HFFc6 (cell line): ENCODE data around the gene NOL7. TPM values are rescaled to one million over a fixed set of nuclear protein-coding genes. Genes with fewer than 3 reads are reported as not detected.

ENCODE experiments used
- DNase-seq: peaks from one replicate; pipeline ENCODE4 v3.0.0-alpha.2; 2018
- H3K27ac Mint-ChIP-seq: 2 replicates; pipeline ENCODE4 v1.8.0; 2020; ENCODE audit warnings: mild to moderate bottlenecking, mixed read lengths
- H3K27me3 Mint-ChIP-seq: 2 replicates; pipeline ENCODE4 v1.8.0; 2021; ENCODE audit warnings: mild to moderate bottlenecking, moderate library complexity, mixed read lengths; ENCODE audit not compliant: insufficient read depth
- H3K36me3 Mint-ChIP-seq: 2 replicates; pipeline ENCODE4 v1.8.0; 2021; ENCODE audit warnings: low read depth, mixed read lengths
- H3K4me1 Mint-ChIP-seq: 2 replicates; pipeline ENCODE4 v1.8.0; 2020; ENCODE audit warnings: low read depth, mixed read lengths
- H3K4me3 Mint-ChIP-seq: 2 replicates; pipeline ENCODE4 v1.8.0; 2020; ENCODE audit warnings: mild to moderate bottlenecking, moderate library complexity, mixed read lengths
- H3K9me3 Mint-ChIP-seq: 2 replicates; pipeline ENCODE4 v1.8.0; 2020; ENCODE audit warnings: mild to moderate bottlenecking, mixed read lengths
- total RNA-seq, 6 experiments: library from RNA; stranded (reverse); fragmentation: NEBNext Ultra II Directional; extraction: Animal tissue kit (Norgen Biotek cat#: 25700); gene quantifications; 2 replicates in 1 of 6; 3 replicates in 5 of 6; pipeline ENCODE4 v1.2.3, GENCODE V29; 2021
- TF ChIP-seq, protein P1 (sequence below): fragments of 200-600 bp; sonication (generic); IDR thresholded peaks from 2 replicates; pipeline ENCODE4 v1.5.0; 2021; ENCODE audit warnings: antibody characterized with exemption, mild to moderate bottlenecking

The NOL7 gene
- total RNA-seq, 6 experiments from 2014 or later: 68.4 to 89.6 (median 84.8) TPM

DNA sequence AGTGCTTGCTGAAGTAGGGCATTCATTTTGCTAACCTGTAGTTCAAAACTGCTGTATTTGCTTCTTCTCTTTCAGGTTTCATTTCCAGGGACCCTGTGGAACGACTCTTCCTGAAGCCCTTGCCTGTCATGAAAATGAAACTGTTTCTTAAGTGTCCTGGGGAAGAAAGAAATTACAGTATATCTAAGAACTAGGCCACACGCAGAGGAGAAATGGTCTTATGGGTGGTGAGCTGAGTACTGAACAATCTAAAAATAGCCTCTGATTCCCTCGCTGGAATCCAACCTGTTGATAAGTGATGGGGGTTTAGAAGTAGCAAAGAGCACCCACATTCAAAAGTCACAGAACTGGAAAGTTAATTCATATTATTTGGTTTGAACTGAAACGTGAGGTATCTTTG, 3.4 kb upstream of the NOL7 start:
- Mint-ChIP-seq H3K4me1 (peaks cover 19% of the 10 kb centered on the region), H3K27ac (0 out of 2 replicates have a peak overlapping the region, but pooled peaks have one; percentile 11), H3K9me3 (no peaks in the 10 kb centered on the region; the same call in 1 of the 2 replicates), H3K27me3 (no peaks in the 10 kb centered on the region), H3K4me3 (no peak overlapping the region), H3K36me3 (peaks cover 16% of the 10 kb centered on the region)
- TF ChIP-seq, protein P1, sequence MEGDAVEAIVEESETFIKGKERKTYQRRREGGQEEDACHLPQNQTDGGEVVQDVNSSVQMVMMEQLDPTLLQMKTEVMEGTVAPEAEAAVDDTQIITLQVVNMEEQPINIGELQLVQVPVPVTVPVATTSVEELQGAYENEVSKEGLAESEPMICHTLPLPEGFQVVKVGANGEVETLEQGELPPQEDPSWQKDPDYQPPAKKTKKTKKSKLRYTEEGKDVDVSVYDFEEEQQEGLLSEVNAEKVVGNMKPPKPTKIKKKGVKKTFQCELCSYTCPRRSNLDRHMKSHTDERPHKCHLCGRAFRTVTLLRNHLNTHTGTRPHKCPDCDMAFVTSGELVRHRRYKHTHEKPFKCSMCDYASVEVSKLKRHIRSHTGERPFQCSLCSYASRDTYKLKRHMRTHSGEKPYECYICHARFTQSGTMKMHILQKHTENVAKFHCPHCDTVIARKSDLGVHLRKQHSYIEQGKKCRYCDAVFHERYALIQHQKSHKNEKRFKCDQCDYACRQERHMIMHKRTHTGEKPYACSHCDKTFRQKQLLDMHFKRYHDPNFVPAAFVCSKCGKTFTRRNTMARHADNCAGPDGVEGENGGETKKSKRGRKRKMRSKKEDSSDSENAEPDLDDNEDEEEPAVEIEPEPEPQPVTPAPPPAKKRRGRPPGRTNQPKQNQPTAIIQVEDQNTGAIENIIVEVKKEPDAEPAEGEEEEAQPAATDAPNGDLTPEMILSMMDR: no peak
- no peak for DNase-seq

DNA sequence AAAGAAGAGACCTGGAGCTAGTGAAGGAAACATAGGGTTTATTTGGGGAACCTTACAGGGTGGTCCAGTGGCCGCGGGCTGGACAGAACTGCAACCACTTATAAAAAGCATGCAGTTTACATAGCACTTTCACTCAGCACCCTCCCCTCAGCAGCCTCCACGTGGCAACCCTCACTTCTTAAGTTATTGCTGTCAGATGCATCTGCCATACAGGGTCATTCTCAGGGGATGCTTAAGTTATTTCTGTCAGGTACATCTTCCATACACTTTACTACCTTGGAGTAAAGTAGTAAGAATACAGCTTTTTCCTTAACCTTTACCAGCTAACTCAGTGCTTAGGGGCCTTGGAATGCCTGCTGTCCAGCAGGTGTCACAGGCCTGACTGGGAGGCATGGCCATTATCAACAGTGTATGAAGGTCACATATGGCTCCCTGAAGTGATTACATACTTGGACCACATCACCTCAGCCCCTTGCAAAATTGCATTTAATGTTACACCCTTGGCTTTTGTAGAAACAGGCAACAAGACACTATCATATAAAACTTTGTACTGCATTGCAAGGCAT, 2.0 kb upstream of the NOL7 start:
- Mint-ChIP-seq H3K9me3 (no peaks in the 10 kb centered on the region; the same call in 1 of the 2 replicates), H3K4me3 (peak overlapping the region; percentile 37; the same call in 1 of the 2 replicates)

DNA sequence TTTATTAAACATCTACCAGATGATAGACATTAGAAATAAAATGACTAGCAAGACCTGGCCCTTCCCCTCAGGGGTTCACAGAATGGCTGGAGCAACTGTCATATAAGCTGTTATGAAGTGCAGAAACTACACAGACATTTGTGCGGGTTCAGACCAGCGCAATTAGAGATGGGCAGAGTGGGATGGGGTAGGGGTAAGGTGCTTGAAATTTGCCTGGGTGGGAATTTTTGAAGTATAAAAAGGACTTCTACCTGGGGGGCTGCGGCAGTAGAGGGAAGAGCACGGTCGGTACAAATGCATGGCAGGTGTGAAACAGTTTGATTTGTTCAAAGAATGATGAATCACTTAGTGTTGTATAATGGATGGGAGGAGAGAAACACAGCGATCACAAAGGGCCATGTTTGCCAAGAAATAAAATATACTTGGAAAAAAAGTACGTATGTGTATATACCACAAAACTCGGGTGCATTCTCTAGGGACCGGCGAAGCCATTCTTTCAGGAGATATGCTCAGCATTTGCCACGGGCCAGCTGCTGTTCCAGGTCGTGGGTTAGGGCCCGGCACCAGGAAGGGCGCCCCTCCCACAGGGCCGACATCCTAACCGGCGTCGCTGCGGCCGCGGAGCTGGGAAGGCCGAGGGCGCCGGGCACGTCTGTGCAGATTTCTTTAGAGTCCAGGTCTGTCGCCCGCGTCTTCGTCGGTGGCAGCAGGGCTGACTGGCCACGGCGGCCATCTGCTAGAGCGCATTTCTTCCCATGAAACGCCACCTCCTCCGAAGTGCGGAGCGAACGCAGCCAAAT, 809 bp upstream of the NOL7 start:
- TF ChIP-seq, protein P1: no peak
- Mint-ChIP-seq H3K27me3 (no peaks in the 10 kb centered on the region), H3K9me3 (no peaks in the 10 kb centered on the region; the same call in 1 of the 2 replicates), H3K4me3 (peak overlapping the region; percentile 100), H3K36me3 (peaks cover 27% of the 10 kb centered on the region), H3K27ac (peak overlapping the region; percentile 97), H3K4me1 (peaks cover 29% of the 10 kb centered on the region)
- peak; percentile 14 for DNase-seq

More for the DNA sequence above, 2.0 kb upstream of the NOL7 start:
- TF ChIP-seq, protein P1: no peak
- Mint-ChIP-seq H3K27me3 (no peaks in the 10 kb centered on the region), H3K36me3 (peaks cover 22% of the 10 kb centered on the region), H3K27ac (no peak overlapping the region), H3K4me1 (peaks cover 29% of the 10 kb centered on the region)
- no peak for DNase-seq

DNA sequence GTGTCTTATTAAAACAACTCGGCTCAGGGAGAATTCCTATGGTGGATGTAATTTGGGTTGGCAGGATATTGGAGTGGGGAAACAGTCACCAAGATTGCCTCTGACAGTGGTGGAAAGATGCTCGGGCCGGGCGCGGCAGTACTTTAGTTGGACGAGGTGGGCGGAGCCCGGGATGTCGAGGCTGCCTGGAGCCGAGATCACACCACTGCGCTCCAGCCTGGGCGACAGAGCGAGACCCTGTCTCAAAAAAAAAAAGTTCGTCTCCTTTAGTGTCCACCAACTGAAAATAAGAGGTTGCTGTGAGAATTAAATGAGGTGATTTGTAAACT, 621 bp downstream of the NOL7 start:
- Mint-ChIP-seq H3K27me3 (no peaks in the 10 kb centered on the region), H3K4me1 (peaks cover 29% of the 10 kb centered on the region), H3K27ac (peak overlapping the region; percentile 97), H3K36me3 (peaks cover 32% of the 10 kb centered on the region), H3K9me3 (no peaks in the 10 kb centered on the region; the same call in 1 of the 2 replicates), H3K4me3 (peak overlapping the region; percentile 100)
- TF ChIP-seq, protein P1: no peak
- no peak for DNase-seq

DNA sequence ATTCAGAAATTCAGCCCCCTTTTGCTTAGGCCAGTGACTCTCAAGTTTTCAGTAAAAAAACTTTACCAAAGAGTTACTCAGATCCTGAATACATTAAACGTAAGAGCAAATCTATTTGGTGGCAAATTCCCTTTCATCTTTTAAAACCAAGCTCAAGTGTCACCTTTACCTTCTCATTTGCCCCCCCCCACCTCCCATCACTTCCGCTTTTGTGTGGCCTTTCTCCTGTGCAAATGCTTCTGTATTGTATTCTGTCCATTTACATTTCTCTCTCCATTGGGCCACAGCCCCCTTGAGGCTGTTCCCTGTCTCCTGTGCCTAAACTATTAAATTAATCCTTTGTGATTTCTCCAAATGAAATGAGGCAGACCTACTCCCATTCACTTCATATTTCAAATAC, 1.9 kb downstream of the NOL7 start:
- peak overlapping the region; percentile 100 for H3K4me3 Mint-ChIP-seq
- TF ChIP-seq, protein P1: no peak
- H3K36me3 Mint-ChIP-seq: peaks cover 37% of the 10 kb centered on the region
- peaks cover 29% of the 10 kb centered on the region for H3K4me1 Mint-ChIP-seq
- DNase-seq: no peak
- no peaks in the 10 kb centered on the region for H3K27me3 Mint-ChIP-seq
- H3K9me3 Mint-ChIP-seq: no peaks in the 10 kb centered on the region; the same call in 1 of the 2 replicates
- peak overlapping the region; percentile 97 for H3K27ac Mint-ChIP-seq
